Naive thymus-derived CD8-positive, alpha-beta T cell (primary cell): Measurements from ENCODE around the gene INTS3. TPM values are rescaled to one million over a fixed set of nuclear protein-coding genes. Genes with fewer than 3 reads are reported as not detected.
"Not testable (repeated sequence)": the region's sequence is repeated elsewhere in the genome, so short reads cannot be mapped to it uniquely, and the experiment has no call there.

Experiments
- ATAC-seq, 2 donors: fragments of 150-1000 bp; cut with Tn5 transposase in 1 of 2; sonication (Bioruptor Pico), chemical (Tn5 transposase) in 1 of 2; 1 replicate in 1 of 2; 2 replicates in 1 of 2; pipeline ENCODE4 v1.10.0; 2021; ENCODE audit warnings: mild to moderate bottlenecking in 2 of 2, moderate library complexity in 2 of 2
- POLR2A ChIA-PET: fragments of 350-600 bp; sonication (Branson Sonifier 250); formaldehyde crosslinking; loops from one replicate; lab custom pipeline; 2021; ENCODE audit warnings: antibody characterized with exemption; lab: Charles Lee
- DNase-seq, 10 donors: peaks; one replicate each; pipeline versions ENCODE4 v3.0.0 to v3.0.0-alpha.2; 2020 to 2022
- H3K27ac Mint-ChIP-seq, 10 donors: one replicate each; pipeline ENCODE4 v1.8.0; 2020 to 2022; ENCODE audit warnings: mild to moderate bottlenecking in 10 of 10, mixed read lengths in 10 of 10, moderate library complexity in 4 of 10, inconsistent platforms in 1 of 10
- H3K27me3 Mint-ChIP-seq, 5 donors: one replicate each; pipeline ENCODE4 v1.8.0; 2021 to 2022; ENCODE audit warnings: mixed read lengths in 5 of 5
- H3K36me3 Mint-ChIP-seq, 3 donors: one replicate each; pipeline ENCODE4 v1.8.0; 2020 to 2022; ENCODE audit warnings: mixed read lengths in 3 of 3, mild to moderate bottlenecking in 2 of 3, inconsistent platforms in 1 of 3
- H3K4me1 Mint-ChIP-seq, 4 donors: one replicate each; pipeline ENCODE4 v1.8.0; 2021 to 2022; ENCODE audit warnings: mixed read lengths in 4 of 4
- H3K4me3 Mint-ChIP-seq, 10 donors: one replicate each; pipeline ENCODE4 v1.8.0; 2020 to 2022; ENCODE audit warnings: mild to moderate bottlenecking in 10 of 10, mixed read lengths in 10 of 10, moderate library complexity in 6 of 10, inconsistent platforms in 1 of 10
- H3K9me3 Mint-ChIP-seq, 9 donors: one replicate each; pipeline ENCODE4 v1.8.0; 2020 to 2022; ENCODE audit warnings: mixed read lengths in 9 of 9, mild to moderate bottlenecking in 3 of 9, inconsistent platforms in 1 of 9, moderate library complexity in 1 of 9
- polyA plus RNA-seq, 3 donors: library from polyadenylated mRNA; unstranded; fragments of 300-500 nt; fragmentation: Illumina TruSeq; gene quantifications; one replicate each; pipeline ENCODE4 v1.2.3, GENCODE V29; 2021
- total RNA-seq, 8 experiments: library from RNA in 2 of 8; stranded (reverse) in 2 of 8; gene quantifications; one replicate each; pipeline ENCODE4 v1.2.3 and lab custom pipeline; 2021 to 2026

The INTS3 gene
- total and polyA plus RNA-seq, 5 experiments from 2014 or later, result 10.0 to 60.6 (median 13.8) TPM

GRCh38 chr1:153746174-153746573 is 18.3 kb downstream of the INTS3 start:
- Mint-ChIP-seq H3K4me3 (no peak overlapping the region), H3K27me3 (no peaks in the 10 kb centered on the region), H3K9me3 (no peaks in the 10 kb centered on the region), H3K4me1 (peaks cover 9 to 34% (median 19%) of the 10 kb centered on the region in 4 donors), H3K36me3 (peaks cover 9 to 93% (median 28%) of the 10 kb centered on the region in 3 donors), H3K27ac (peak overlapping the region in 1 of 10 donors; percentile 27)
- DNase-seq (no peak), ATAC-seq (no peak)
- POLR2A ChIA-PET, result no interaction called here

GRCh38 chr1:153748903-153749302 is 21.1 kb downstream of the INTS3 start:
- H3K9me3 Mint-ChIP-seq, result no peaks in the 10 kb centered on the region
- ATAC-seq (no peak), DNase-seq (no peak)
- H3K4me3 Mint-ChIP-seq, result no peak overlapping the region
- no peaks in the 10 kb centered on the region for H3K27me3 Mint-ChIP-seq
- POLR2A ChIA-PET, result interaction anchor here (0.6 to 1.7 kb wide), 2 partner anchors 78 to 242 kb away, joined by 3 to 4 read pairs; partner anchors contain the start of genes ILF2 and RPS27
- H3K27ac Mint-ChIP-seq, result peak overlapping the region in 2 of 10 donors; percentile 12 to 59
- H3K4me1 Mint-ChIP-seq, result peaks cover 0 to 12% (median 8%) of the 10 kb centered on the region in 4 donors
- peaks cover 9 to 93% (median 26%) of the 10 kb centered on the region in 3 donors for H3K36me3 Mint-ChIP-seq

GRCh38 chr1:153749408-153750005 is 21.7 kb downstream of the INTS3 start:
- Mint-ChIP-seq H3K9me3 (no peaks in the 10 kb centered on the region), H3K4me1 (peaks cover 0 to 7% (median 4%) of the 10 kb centered on the region in 4 donors), H3K27ac (peak overlapping the region in 7 of 10 donors; percentile 0 to 71 (median 12)), H3K27me3 (no peaks in the 10 kb centered on the region), H3K4me3 (no peak overlapping the region), H3K36me3 (peaks cover 9 to 93% (median 24%) of the 10 kb centered on the region in 3 donors)
- peak; percentile 59 to 87 (median 73) for DNase-seq
- POLR2A ChIA-PET, result interaction anchor here (0.6 to 1.7 kb wide), 2 partner anchors 78 to 241 kb away, joined by 3 to 4 read pairs; partner anchors contain the start of genes ILF2 and RPS27
- ATAC-seq, result peak; percentile 100

GRCh38 chr1:153750026-153750995 is 22.5 kb downstream of the INTS3 start:
- ATAC-seq (no peak), DNase-seq (no peak)
- Mint-ChIP-seq H3K4me1 (peaks cover 0 to 6% (median 3%) of the 10 kb centered on the region in 4 donors), H3K27me3 (no peaks in the 10 kb centered on the region), H3K27ac (no peak overlapping the region), H3K9me3 (no peaks in the 10 kb centered on the region), H3K4me3 (no peak overlapping the region), H3K36me3 (peaks cover 9 to 93% (median 26%) of the 10 kb centered on the region in 3 donors)
- POLR2A ChIA-PET, result interaction anchor here (0.6 to 1.7 kb wide), 4 partner anchors 75 to 117 kb away, joined by 3 to 4 read pairs (median 3); partner anchors contain the start of genes CHTOP and ILF2

GRCh38 chr1:153752072-153752471 is 24.2 kb downstream of the INTS3 start:
- POLR2A ChIA-PET, result no interaction called here
- ATAC-seq, result no peak
- Mint-ChIP-seq H3K27me3 (no peaks in the 10 kb centered on the region), H3K4me1 (peaks cover 0 to 5% (median 3%) of the 10 kb centered on the region in 4 donors), H3K27ac (no peak overlapping the region), H3K36me3 (peaks cover 9 to 81% (median 25%) of the 10 kb centered on the region in 3 donors), H3K4me3 (no peak overlapping the region), H3K9me3 (no peaks in the 10 kb centered on the region)
- DNase-seq, result no peak

- no peaks in the 10 kb centered on the region for H3K9me3 Mint-ChIP-seq
- no peak for DNase-seq
- H3K27me3 Mint-ChIP-seq, result no peaks in the 10 kb centered on the region
- H3K36me3 Mint-ChIP-seq, result peaks cover 8 to 81% (median 29%) of the 10 kb centered on the region in 3 donors
- peak overlapping the region in 2 of 10 donors; percentile 45 to 71 for H3K27ac Mint-ChIP-seq
- H3K4me1 Mint-ChIP-seq, result peaks cover 0 to 5% (median 3%) of the 10 kb centered on the region in 4 donors
- H3K4me3 Mint-ChIP-seq, result no peak overlapping the region
- POLR2A ChIA-PET, result interaction anchor here (0.6 kb wide), 1 partner anchor 117 kb away, joined by 3 read pairs; no protein-coding TSS in a partner anchor
- no peak for ATAC-seq
Observed at GRCh38 chr1:153752571-153753195, 24.8 kb downstream of the INTS3 start.

- peaks cover 0 to 4% (median 2%) of the 10 kb centered on the region in 4 donors for H3K4me1 Mint-ChIP-seq
- ATAC-seq (no peak), DNase-seq (no peak)
- POLR2A ChIA-PET, result interaction anchor here (0.6 to 1.4 kb wide), 3 partner anchors 21 to 662 kb away, joined by 3 to 6 read pairs (median 4); partner anchors contain the start of gene SLC27A3
- H3K36me3 Mint-ChIP-seq, result peaks cover 3 to 75% (median 29%) of the 10 kb centered on the region in 3 donors
- H3K9me3 Mint-ChIP-seq, result no peaks in the 10 kb centered on the region
- no peak overlapping the region for H3K27ac Mint-ChIP-seq
- H3K27me3 Mint-ChIP-seq, result no peaks in the 10 kb centered on the region
- no peak overlapping the region for H3K4me3 Mint-ChIP-seq
Observed at GRCh38 chr1:153754266-153754665, 26.4 kb downstream of the INTS3 start.

GRCh38 chr1:153760440-153760839 is 32.6 kb downstream of the INTS3 start:
- Mint-ChIP-seq H3K27me3 (no peaks in the 10 kb centered on the region), H3K9me3 (no peaks in the 10 kb centered on the region), H3K4me3 (no peak overlapping the region), H3K36me3 (peaks cover 0 to 69% (median 10%) of the 10 kb centered on the region in 3 donors), H3K4me1 (no peaks in the 10 kb centered on the region), H3K27ac (peak overlapping the region in 3 of 10 donors; percentile 16 to 65 (median 22))
- DNase-seq (no peak), ATAC-seq (no peak)
- POLR2A ChIA-PET, result no interaction called here

GRCh38 chr1:153763365-153764225 is 35.7 kb downstream of the INTS3 start:
- Mint-ChIP-seq H3K27ac (peak overlapping the region in 2 of 10 donors; percentile 15 to 55), H3K27me3 (no peaks in the 10 kb centered on the region), H3K4me3 (no peak overlapping the region), H3K9me3 (no peaks in the 10 kb centered on the region), H3K4me1 (peaks cover 0 to 2% (median 0%) of the 10 kb centered on the region in 4 donors), H3K36me3 (peaks cover 3 to 77% (median 4%) of the 10 kb centered on the region in 3 donors)
- DNase-seq (no peak), ATAC-seq (no peak)
- POLR2A ChIA-PET, result interaction anchor here (0.6 kb wide), 1 partner anchor 20 kb away, joined by 3 read pairs; no protein-coding TSS in a partner anchor

- POLR2A ChIA-PET, result no interaction called here
- Mint-ChIP-seq H3K9me3 (no peaks in the 10 kb centered on the region), H3K27ac (no peak overlapping the region), H3K4me3 (no peak overlapping the region), H3K36me3 (peaks cover 3 to 83% (median 4%) of the 10 kb centered on the region in 3 donors), H3K27me3 (no peaks in the 10 kb centered on the region), H3K4me1 (peaks cover 0 to 8% (median under 1%) of the 10 kb centered on the region in 4 donors)
- DNase-seq (no peak), ATAC-seq (no peak)
Observed at GRCh38 chr1:153764310-153764709, 36.5 kb downstream of the INTS3 start.

- not testable (repeated sequence) for H3K27ac Mint-ChIP-seq, H3K4me3 Mint-ChIP-seq, H3K27me3 Mint-ChIP-seq, DNase-seq, H3K9me3 Mint-ChIP-seq, ATAC-seq
- POLR2A ChIA-PET, result interaction anchor here (0.7 to 1.2 kb wide), 2 partner anchors 17 to 87 kb away, joined by 3 read pairs; no protein-coding TSS in a partner anchor
- H3K36me3 Mint-ChIP-seq, result peaks cover 1 to 76% (median 4%) of the 10 kb centered on the region in 3 donors
- peaks cover 0 to 12% (median 1%) of the 10 kb centered on the region in 4 donors for H3K4me1 Mint-ChIP-seq
Observed at GRCh38 chr1:153766663-153767062, 38.8 kb downstream of the INTS3 start.
